Stimulated activated CD4-positive, alpha-beta T cell treated with anti-CD3 and anti-CD28 coated beads, Interleukin-1b, Interleukin-23, amount 100 ng/mL, for 4 hours (primary cell): Measurements from ENCODE around the gene DMD.

Source experiments
- DNase-seq, 2 donors: peaks; one replicate each; pipeline ENCODE4 v3.0.0-alpha.2; 2020; ENCODE audit warnings: low read depth in 2 of 2

The DMD gene

DNA sequence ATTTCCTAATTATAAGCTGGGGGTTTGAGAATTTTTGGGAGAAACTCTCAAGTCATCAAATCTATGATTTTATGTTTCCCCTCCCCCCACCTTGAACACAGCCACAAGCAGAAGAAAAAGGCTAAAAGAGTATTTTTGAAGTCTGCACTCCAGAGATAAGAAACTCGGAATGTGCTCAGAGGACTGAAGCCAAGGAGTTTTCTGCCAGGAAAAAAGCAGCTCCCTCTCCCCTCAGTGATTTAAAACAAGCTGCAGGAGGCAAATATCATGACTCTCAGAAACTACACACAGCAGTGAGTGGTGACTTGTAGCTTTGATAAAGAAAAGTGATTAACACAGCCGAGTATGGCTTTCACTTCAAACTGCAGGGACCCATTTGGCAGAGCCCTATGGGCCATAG lies 1339.3 kb downstream of the DMD start:
- DNase-seq: no peak

DNA sequence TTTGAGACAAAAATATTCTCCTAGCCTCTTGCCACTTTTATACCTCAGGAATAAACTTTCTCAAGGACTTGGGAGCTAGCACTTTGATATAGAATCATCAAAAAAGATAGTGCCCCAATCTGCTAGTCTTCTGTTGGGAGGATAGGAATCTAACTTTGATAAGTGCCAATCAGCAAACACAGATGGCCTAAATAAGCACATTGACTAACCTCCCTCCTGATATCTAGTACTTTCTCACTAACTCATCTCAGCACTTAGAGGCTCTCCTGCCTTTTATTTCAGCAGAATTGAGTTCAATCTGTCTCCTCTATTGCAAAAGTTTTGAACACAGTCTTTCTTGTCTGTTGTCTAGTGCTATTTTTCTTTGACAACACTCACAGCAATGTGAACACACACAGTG lies 1341.1 kb downstream of the DMD start:
- no peak for DNase-seq

DNA sequence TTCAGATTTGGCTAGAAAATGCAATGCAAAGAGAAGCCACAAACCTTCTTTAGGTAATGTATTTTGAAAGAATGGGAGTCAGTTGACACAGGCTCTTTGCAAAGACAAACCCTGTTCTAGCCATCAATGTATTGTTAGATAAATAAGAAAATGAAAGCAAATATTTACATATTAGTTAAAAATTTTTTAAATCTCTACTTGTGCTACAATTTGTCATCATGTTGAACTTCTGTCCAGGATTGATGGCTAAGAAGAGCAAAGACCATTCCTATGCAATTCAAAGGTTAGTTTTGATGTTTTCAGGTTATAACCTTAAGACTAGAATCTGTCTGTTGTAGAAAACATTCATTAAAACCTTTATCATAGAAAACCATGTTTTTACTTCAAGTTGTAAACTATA lies 1350.7 kb downstream of the DMD start:
- DNase-seq: no peak

DNA sequence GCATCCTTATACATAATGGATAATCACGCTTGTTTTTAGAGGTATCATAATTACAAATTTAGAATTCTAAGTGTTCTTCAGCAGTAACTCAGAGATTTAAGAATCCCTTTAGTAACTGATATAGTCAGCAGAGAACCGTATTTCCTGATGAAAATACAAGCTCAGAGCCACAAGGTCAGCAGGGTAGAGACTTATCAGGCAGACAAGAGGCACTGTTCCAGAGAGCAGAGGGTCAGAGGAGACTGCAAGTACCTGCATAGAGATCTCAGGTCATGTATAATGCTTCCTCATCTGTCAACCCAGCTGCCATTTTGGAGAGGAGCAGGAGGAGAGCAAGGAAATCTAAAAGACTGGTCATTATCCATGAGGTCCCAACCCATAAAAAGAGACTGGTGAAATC lies 1352.4 kb downstream of the DMD start:
- DNase-seq: no peak

DNA sequence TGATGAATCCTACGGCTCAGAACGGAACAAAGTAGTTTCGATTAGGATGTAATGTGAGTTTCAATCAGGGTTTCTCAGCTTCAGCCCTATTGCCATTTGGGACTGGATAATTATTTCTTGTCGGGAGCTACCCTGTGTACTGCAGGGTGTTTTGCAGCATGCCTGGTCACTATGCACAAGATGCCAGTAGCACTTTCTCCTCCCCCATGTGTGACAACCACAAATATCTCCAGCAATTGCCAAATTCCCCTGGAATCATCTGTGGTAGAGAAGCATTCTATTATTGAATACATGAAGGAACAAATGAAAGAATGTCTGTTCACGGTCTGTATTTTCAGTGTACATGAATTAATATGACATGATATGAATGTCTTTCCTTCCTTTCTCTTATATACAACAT lies 1356.6 kb downstream of the DMD start:
- DNase-seq: no peak

DNA sequence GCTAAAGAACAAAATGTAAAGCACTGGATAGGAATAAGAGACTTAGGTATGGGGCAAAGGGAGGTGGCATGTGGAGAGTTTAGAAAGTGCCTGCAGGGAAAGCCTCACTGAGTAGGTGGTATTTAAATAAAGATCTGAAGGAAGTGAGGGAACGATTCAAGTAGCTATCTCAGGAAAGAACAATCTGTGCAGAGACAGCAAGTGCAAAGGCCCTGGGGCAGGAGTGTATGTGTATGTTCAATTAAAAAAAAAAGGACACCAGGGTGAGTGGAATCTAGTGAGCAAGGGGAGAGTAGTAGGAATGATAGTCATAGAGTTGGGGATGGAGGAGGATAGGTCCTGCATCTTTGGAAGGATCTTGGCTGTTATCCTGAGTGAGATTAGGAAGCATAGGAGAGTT lies 1359.6 kb downstream of the DMD start:
- DNase-seq: no peak

DNA sequence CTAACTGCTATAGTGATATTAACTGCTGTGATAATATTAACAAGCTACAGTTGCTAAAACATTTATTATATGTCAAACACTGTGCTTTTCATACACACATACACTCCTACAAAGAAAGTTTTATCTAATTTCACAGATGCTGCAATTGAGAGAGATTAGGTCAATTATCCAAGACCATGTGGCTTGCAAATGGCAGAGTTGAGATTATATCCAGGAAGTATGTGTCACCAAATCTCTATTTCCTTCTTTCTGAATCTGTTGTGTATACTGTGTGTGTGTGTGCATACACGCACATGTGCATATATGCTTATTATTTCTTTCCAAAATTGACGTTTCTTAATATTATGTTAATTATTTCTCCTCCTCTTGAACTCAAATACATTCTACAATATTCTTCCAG lies 1363.6 kb downstream of the DMD start:
- DNase-seq: no peak

DNA sequence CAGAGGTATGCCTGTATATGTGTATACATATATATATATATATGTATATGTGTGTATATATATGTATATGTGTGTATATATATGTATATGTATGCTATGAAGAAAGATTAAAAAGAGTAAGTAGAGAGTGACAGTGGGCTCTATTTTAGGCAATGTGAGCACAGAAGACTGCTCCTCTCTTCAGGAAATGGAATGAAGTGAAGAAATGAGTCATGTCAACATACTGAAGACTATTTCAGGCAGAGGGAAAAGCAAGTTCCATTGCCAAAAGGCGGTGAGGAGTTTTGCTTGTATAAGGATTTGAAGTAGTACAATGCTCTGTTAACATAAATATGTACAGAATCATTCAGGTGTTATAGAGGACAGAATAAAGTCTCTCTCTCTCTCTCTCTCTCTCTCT lies 1366.3 kb downstream of the DMD start:
- no peak for DNase-seq

DNA sequence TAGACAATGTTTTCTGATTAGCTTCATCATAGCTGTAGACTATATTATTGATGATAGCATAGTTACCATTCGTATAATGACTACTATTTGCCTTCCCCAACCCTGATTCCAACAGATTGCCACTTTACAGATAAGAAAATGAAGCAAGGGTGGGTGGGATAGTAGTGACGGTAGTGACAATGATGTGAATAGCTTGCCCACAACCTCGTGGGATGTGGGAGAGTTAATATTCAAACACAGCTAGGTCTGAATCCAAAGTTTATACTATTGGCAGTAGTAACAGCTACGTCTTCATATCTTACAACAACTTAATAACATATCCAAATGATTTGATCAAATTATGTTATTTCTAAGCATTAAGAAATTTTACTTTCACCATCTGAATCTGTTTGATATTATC lies 1372.7 kb downstream of the DMD start:
- no peak for DNase-seq

DNA sequence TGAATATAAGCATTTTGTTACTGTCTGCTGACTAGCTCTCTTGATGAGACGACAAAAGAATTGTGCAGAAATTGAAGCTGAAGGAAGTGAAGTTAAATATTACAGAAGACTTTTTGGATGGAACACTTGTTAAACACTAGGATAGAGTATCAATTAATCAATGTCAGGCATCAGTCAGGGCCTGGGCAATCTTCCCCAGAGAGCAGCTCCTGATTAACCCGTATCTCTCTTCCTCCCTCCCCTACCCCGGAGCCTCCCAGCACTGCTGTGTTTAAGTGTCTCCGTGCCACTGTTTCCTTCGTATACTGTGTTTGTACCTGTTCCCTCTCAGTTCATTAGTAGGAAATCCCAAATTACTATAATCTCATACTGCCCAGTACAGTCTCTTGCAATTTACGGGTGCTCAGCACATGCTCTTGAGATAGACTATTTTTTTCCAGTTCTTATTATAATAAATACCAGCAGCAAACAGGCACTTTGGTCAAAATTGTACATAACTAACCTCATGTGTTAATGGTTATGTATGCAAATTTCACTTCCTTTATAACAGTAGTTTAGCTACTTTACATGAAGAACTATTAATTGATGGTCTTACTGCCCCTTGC lies 1373.8 kb downstream of the DMD start:
- DNase-seq: no peak

DNA sequence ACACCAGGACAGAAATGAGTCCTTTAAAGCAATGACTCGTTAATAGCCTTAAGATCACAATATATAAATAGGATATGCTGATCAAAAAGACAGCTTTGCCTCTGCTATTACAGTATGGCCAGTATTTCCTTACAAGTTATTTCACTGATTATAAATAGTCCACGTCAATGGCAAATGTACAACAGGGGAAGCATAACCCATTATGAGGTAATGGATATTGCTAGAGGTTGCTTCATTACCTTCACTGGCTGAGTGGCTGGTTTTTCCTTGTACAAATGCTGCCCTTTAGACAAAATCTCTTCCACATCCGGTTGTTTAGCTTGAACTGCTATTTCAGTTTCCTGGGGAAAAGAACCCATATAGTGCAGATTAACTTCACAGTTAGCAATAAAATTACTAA lies 1374.9 kb downstream of the DMD start:
- DNase-seq: no peak

DNA sequence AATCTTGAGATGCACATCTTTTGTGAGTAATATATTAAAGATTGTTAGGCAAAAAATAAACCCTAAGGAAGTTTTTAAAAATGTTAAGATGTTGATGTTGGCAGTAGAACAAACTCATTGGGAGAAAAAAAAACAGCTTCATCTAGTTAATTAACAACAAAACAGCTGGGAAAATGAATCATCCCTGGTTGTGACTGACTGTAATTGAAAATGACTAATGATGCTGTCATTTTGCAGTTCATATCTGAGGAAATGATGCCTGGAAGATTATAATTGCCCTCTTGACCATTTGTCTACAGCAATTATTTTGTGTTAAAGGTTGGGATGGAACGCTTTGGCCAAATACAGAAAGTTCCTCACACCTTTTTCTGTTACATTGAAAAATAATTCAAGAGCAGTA lies 1379.1 kb downstream of the DMD start:
- DNase-seq: no peak

DNA sequence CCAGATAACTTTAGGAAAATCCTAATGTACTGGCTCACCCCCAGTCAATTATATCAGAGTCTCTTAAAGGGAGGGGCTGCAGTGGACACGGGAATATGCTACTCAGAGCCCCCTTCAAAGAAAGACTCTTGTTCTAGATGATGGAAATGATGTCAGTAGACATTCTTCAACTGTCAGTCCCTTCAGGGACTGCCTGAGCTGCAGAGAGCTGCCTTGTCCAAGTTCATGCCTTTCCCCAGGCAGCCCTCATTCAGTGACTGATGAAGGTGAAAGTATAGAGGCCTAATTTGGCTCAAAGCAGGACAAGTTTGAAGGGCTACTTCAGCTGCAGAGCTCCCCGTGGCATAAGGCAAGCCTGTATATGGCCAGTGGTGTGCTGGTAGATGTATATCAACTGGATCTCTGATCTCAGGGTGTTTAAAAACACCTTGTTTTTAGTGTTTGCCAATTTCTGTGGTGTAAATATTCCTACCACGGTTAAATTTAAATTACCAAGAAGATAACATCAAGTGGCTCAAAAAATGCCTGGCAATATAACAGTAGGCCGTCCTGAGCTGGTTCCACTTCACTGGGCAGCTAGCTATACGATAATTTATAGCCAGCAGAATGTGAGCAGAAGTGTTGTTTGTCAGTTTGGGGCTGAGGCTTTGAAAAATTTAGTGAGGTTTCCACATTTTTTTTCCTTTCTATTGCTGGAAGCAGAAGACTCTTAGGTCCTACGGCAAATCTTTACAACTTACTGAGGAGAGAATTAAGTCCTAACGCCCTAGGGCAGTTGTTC lies 1390.7 kb downstream of the DMD start:
- no peak for DNase-seq

DNA sequence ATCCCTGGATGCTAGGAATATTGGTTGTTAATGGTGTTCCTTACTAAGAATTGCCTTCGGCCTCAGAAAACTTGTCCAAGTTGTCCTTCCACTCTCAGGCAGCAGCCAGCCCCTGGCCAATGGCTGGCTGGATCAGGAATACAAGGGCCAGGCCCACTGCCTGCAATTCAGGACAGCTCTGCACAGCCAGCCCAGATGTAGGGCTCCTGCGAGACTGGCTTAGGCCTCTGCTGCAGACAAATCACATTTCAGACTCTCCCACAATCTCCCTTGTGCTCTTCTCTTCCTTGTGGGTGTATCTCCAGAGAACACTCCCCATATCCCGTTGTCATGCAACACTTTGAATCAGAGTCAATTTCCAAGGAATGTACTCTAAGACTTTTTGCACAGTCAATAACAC lies 1391.9 kb downstream of the DMD start:
- no peak for DNase-seq

DNA sequence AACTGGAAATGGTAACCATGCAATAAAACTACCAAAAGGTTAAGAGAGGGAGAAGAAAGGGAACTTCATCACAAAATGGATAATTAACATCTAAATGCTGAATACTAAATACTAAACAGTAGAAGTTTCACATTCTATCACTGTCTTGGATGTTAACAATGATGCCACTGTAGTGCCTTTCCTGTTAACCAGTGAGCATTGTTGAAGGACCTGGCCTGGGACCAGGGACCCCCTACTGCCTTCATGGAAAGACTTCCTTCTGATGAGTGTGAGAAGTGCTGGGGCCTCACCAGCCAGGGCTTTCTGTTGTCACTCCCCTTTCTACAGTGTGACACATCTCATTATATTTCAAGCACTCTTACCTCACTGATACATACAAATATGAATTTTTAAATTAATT lies 1400.2 kb downstream of the DMD start:
- DNase-seq: no peak

DNA sequence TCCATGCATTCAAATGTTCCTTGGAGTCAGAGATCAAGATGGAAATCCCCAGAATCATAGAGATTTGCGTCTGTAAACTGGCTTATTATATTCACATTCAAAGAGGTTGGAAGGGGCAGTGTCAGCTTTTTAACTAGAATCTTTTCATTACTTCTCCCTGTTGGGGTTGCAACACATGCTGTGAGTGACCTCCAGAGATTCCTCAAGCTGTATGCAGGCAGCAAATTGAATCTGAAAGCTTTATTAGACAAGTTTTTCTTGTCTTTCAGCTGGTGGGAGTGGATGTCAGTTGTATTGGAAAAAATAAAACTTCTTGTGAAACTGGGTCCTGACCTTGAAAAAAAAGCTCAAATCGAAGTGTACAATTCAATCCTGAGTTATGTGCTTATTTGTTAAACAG lies 1403.0 kb downstream of the DMD start:
- DNase-seq: no peak

DNA sequence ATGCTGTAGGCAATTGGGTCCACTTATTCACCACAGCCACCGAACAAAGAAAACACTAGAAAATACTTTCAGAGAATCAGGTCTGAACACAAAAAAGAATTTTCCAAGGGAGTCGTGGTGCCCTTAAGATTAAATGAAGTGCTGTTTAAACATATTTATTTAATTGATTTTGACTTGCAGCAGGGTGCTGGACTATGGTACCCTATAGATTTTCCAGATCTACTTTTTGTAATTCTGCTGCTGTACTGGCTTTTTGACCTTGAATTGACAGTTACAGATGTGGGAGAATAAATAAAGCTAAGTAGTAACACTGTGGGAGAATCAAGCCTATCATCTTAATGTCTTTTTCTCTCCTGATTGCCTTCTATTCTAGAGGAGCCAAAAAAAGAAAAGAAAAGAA lies 1404.2 kb downstream of the DMD start:
- DNase-seq: no peak

DNA sequence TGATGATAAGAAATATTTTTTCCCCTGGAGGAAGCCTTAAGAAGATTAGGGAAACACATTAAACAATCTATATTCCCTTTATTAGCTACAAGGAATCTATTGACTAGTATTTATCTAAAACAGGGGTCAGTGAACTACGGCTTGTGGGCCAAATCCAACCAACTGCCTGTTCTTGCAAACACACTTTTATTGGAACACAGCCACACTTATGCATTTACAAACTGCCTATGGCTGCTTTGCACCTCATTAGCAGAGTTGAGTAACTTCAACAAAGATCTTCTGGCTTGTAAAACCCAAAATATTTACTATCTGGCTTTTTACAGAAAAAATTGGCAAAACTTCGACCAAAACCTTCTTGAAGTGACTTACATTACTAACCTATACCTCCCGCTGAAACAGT lies 1405.6 kb downstream of the DMD start:
- no peak for DNase-seq

DNA sequence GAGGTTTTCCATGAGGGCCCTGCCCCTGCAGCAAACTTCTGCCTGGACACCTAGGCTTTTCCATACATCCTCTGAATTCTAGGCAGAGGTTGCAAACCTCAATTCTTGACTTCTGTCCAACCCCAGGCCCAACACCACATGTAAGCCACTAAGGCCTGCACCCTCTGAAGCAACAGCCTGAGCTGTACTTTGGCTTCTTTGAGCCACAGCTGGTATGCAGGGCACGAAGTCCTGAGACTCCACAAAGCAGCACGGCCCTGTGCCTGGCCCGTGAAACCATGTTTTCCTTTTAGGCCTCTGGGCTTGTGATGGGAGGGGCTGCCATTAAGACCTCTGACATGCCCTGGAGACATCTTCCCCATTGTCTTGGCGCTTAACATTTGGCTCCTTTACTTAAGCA lies 1411.1 kb downstream of the DMD start:
- DNase-seq: no peak

DNA sequence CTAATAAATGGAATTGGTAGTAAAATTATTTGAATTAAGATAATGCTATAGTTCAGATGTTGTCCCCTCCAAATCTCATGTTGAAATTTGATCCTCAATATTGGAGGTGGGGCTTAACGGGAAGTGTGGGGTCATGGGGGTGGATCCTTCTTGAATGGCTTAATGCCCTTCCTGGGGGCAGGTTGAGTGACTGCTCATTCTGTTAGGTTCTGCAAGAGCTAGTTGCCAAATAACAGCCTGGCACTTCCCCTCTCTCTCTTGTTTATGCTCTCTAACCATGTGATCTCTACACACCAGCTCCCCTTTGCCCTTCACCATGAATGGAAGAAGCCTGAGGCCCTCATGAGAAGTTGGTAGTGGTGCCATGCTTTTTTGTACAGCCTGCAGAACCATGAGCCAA lies 1414.7 kb downstream of the DMD start:
- no peak for DNase-seq

DNA sequence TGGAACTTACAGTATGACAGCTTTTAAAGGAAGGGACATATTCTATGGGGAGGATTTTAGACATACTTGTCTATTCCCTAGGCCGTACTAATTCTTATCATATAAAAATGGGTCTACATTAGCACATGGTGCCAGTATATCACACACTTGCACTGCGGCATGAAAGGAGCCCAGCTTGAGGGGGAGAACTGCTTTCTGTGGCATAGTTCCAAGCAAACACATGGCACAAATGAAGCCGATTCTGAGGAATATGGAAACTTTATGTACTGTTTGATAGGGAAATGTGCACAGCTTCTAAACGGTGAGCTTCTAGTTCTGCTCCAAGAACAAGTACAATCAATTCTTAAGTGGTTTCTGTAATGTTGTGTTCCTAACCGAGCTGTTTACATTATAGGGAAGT lies 1463.9 kb downstream of the DMD start:
- DNase-seq: no peak

DNA sequence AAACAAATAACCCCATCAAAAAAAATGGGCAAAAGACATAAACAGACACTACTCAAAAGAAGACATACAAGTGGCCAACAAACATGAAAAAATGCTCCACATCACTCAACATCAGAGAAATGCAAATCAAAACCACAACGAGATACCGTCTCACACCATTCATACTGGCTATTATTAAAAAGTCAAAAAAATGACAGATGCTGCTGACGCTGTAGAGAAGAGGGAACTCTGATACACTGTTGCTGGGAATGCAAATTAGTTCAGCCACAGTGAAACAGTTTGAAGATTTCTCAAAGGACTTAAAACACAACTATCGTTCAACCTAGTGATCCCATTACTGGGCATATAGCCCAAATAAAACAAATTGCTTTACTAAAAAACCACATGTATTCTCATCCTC lies 1468.3 kb downstream of the DMD start:
- no peak for DNase-seq

DNA sequence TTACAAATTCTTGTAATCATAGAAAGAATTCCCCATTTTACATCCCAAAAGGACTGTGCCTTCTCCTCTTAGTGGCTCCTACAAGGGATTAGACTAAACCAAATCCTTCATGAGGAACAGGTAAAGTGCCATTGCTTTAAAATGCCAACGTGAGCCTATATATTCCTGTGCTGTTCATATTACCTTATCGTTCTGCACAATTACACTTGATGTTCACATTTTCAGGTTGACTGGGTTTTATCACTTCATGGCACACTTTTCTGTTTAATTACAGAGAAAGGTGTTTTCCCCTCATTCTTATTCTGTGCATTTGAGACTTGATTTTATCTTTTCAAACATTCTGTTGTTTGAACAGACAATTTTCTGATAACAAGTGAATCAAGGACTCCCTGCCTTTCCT lies 1493.9 kb downstream of the DMD start:
- no peak for DNase-seq

DNA sequence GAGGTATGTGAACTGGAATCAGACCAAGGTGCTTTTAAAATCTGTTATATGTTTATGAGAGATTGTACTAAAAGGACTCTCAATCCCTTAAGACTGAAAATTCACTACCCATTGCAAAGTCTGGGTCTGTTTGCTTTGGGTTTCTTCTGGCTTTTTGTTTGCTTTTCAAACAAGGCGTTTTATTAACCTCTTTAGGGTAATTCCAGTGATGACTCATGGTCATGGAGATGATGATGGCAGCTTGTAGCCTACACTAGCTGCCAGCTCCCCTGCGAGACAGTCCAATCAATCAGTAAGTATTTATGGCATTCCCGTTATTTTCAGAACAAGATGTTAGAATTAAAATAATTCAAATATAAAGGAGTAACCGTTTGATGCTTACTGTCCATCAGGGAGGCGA lies 1495.7 kb downstream of the DMD start:
- no peak for DNase-seq
